GM12891 (cell line): ENCODE data around the gene SLC6A13.

Source experiments
- DNase-seq: peaks from one replicate; pipeline ENCODE4 v3.0.0; 2011; ENCODE audit warnings: low spot score; ENCODE audit not compliant: insufficient read length
- FAIRE-seq: peaks from 2 replicates; lab custom pipeline; 2011; peaks lifted over from hg19 to GRCh38; lab: Jason Lieb, UNC
- PAX5 ChIP-seq: IDR thresholded peaks from 2 replicates; pipeline ENCODE4 v1.6.1; 2011; ENCODE audit warnings: low read length, moderate library complexity, mild to moderate bottlenecking; ENCODE audit not compliant: insufficient read depth, severe bottlenecking
- POLR2A ChIP-seq: IDR thresholded peaks from 2 replicates; pipeline ENCODE4 v1.6.1; 2011; ENCODE audit warnings: low read depth, low read length, control low read depth
- POLR2AphosphoS5 ChIP-seq: IDR thresholded peaks from 2 replicates; pipeline ENCODE4 v1.6.1; 2011; ENCODE audit warnings: low read depth, low read length, control low read depth
- POU2F2 ChIP-seq: IDR thresholded peaks from 2 replicates; pipeline ENCODE4 v1.6.1; 2011; ENCODE audit warnings: low read depth, mild to moderate bottlenecking, control low read depth, low read length, moderate library complexity
- SPI1 ChIP-seq: IDR thresholded peaks from 2 replicates; pipeline ENCODE4 v1.6.1; 2011; ENCODE audit warnings: low read depth, low read length, control low read depth
- TAF1 ChIP-seq: IDR thresholded peaks from 2 replicates; pipeline ENCODE4 v1.6.1; 2011; ENCODE audit warnings: low read depth, low read length, control low read depth

Gene SLC6A13

GRCh38 chr12:229441-230191 lies 33.0 kb downstream of the SLC6A13 start:
- FAIRE-seq = no peak
- DNase-seq = no peak
- no peak for TF ChIP-seq POLR2AphosphoS5
- TF ChIP-seq TAF1 = no peak
- TF ChIP-seq SPI1 = no peak
- no peak for TF ChIP-seq POLR2A
- TF ChIP-seq PAX5 = no peak

DNA sequence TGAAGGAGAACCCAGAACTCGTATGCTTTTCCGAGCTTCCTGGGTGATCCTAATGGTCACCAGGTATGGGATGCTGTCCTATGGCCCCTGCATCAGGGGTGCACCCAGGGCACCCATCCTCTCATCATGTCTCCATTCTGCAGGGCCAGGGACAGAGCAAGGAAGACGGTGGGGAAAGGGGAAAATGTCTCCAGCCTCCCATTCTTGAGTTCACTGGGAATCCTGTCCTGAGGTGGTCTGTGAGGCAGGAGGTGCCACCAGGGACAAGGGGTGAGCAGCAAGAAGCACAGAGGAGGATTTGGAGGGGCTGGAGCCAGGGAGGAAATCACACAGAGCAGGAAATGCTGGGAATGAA lies 33.8 kb downstream of the SLC6A13 start:
- TF ChIP-seq POU2F2 (no peak), POLR2A (no peak)
- FAIRE-seq (no peak), DNase-seq (no peak)

DNA sequence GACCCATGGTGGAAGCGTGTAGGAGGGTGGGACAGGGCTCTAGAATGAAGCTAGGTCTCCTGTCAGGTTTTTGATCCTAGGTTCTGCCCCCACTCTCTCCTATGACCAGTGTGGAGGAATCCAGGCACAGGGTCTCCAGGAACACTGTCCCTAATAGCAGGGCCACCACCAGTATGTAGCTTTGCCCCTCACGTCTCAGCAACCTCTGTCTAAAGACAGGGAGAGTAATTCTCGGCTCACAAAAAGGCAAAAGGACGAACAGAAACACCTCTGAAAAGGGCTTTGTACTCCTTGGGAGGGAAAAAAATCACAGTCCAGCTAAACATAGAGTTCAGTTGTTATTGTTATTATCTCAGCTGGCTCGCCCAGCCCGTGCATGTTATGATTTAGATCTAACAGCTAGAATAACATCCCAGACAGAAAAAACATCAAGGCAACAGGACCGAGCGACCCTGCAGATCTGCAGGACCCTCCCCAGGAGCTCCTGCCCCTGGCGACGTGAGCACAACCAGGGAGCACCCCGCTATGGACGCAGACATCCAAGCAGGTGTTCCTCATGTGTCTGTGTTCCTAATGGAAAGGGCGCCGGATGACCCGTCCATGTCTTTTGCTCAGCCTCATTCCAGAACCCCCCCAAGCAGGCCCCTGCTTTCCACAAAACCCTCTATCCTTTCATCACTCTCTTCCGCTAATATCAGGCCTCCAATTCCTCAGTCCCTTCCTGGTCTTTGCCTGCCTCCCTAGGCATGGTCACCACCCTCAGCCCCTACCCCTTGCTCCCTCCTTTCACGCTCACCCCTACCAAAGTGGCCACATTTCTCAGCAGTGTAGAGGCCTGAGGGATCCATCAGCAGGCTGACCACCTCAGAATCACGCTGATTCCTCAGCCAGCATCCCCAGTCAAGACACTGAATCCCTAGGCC lies 34.5 kb downstream of the SLC6A13 start:
- DNase-seq = no peak
- no peak for FAIRE-seq
- TF ChIP-seq PAX5 (no peak), POU2F2 (no peak), TAF1 (no peak), POLR2A (no peak), SPI1 (no peak), POLR2AphosphoS5 (no peak)

- no peak for DNase-seq
- no peak for TF ChIP-seq PAX5
- TF ChIP-seq SPI1 = no peak
- no peak for TF ChIP-seq TAF1
- TF ChIP-seq POU2F2 = no peak
- TF ChIP-seq POLR2A = no peak
- no peak for TF ChIP-seq POLR2AphosphoS5
- FAIRE-seq = no peak
Observed at GRCh38 chr12:227286-227915, 35.2 kb downstream of the SLC6A13 start.

GRCh38 chr12:226401-226800 lies 36.2 kb downstream of the SLC6A13 start:
- TF ChIP-seq SPI1 (no peak), POU2F2 (no peak), TAF1 (no peak), PAX5 (no peak)

GRCh38 chr12:225012-225411 lies 37.6 kb downstream of the SLC6A13 start:
- DNase-seq (no peak), FAIRE-seq (no peak)
- TF ChIP-seq POLR2AphosphoS5 = no peak
- no peak for TF ChIP-seq PAX5
- TF ChIP-seq TAF1 = no peak
- no peak for TF ChIP-seq POLR2A
- TF ChIP-seq POU2F2 = no peak
- no peak for TF ChIP-seq SPI1

More at GRCh38 chr12:226401-226800, 36.2 kb downstream of the SLC6A13 start:
- DNase-seq = no peak
- FAIRE-seq = no peak

GRCh38 chr12:224330-224729 lies 38.3 kb downstream of the SLC6A13 start:
- no peak for FAIRE-seq
- DNase-seq = no peak
- TF ChIP-seq TAF1 (no peak), POU2F2 (no peak), POLR2A (no peak), POLR2AphosphoS5 (no peak), SPI1 (no peak), PAX5 (no peak)

GRCh38 chr12:223841-224240 lies 38.8 kb downstream of the SLC6A13 start:
- FAIRE-seq (no peak), DNase-seq (no peak)
- TF ChIP-seq POU2F2 (no peak), POLR2A (no peak), PAX5 (no peak), POLR2AphosphoS5 (no peak), SPI1 (no peak), TAF1 (no peak)

GRCh38 chr12:221736-222135 lies 40.9 kb downstream of the SLC6A13 start:
- no peak for DNase-seq
- FAIRE-seq = no peak
- TF ChIP-seq POLR2AphosphoS5 (no peak), SPI1 (no peak), POU2F2 (no peak), TAF1 (no peak), PAX5 (no peak), POLR2A (no peak)
